Stimulated activated CD4-positive, alpha-beta T cell treated with anti-CD3 and anti-CD28 coated beads, Interleukin-4, amount 100 ng/mL, for 48 hours (primary cell): Measurements from ENCODE around the gene CTSZ.
"Not testable (repeated sequence)": the region's sequence is repeated elsewhere in the genome, so short reads cannot be mapped to it uniquely, and the experiment has no call there.

ENCODE experiments used
- DNase-seq, 2 donors: peaks; one replicate each; pipeline ENCODE4 v3.0.0-alpha.2; 2020; ENCODE audit warnings: low read depth in 2 of 2

CTSZ gene

GRCh38 chr20:58997141-58997770 is 9.8 kb downstream of the CTSZ start:
- DNase-seq = no peak

GRCh38 chr20:58996226-58996611 is 10.8 kb downstream of the CTSZ start:
- DNase-seq = no peak

GRCh38 chr20:58995461-58996225 is 11.4 kb downstream of the CTSZ start:
- DNase-seq = no peak

- DNase-seq = no peak
Measured at GRCh38 chr20:58994390-58995159, 12.5 kb downstream of the CTSZ start.

GRCh38 chr20:58993332-58994248 is 13.5 kb downstream of the CTSZ start:
- no peak for DNase-seq

GRCh38 chr20:58992911-58993310 is 14.1 kb downstream of the CTSZ start:
- no peak for DNase-seq

- no peak for DNase-seq
Measured at GRCh38 chr20:58991715-58992114, 15.3 kb downstream of the CTSZ start.

GRCh38 chr20:58990651-58991445 is 16.2 kb downstream of the CTSZ start:
- DNase-seq = no peak

GRCh38 chr20:58989196-58989595 is 17.9 kb downstream of the CTSZ start:
- no peak for DNase-seq

- DNase-seq = no peak
Measured at GRCh38 chr20:58988565-58988882, 18.5 kb downstream of the CTSZ start.

GRCh38 chr20:58987790-58988564 is 19.1 kb downstream of the CTSZ start:
- DNase-seq = no peak

GRCh38 chr20:58986968-58987517 is 20.0 kb downstream of the CTSZ start:
- DNase-seq = no peak

GRCh38 chr20:58986286-58986967 is 20.6 kb downstream of the CTSZ start:
- DNase-seq = no peak

- DNase-seq = no peak
Measured at GRCh38 chr20:58985656-58986055, 21.4 kb downstream of the CTSZ start.

- no peak for DNase-seq
Measured at GRCh38 chr20:58984691-58985090, 22.4 kb downstream of the CTSZ start.

GRCh38 chr20:58983115-58983468 is 24.0 kb downstream of the CTSZ start:
- not testable (repeated sequence) for DNase-seq

GRCh38 chr20:58982406-58983114 is 24.5 kb downstream of the CTSZ start:
- no peak for DNase-seq

- no peak for DNase-seq
Measured at GRCh38 chr20:58981628-58982364, 25.3 kb downstream of the CTSZ start.
